ENCODE data around the gene LDLRAP1. TPM values are rescaled to one million over a fixed set of nuclear protein-coding genes. Genes with fewer than 3 reads are reported as not detected.

The LDLRAP1 gene
- polyA plus RNA-seq, 12 donors, result 10.2 to 20.0 (median 13.4) TPM; not detected in 1

DNA sequence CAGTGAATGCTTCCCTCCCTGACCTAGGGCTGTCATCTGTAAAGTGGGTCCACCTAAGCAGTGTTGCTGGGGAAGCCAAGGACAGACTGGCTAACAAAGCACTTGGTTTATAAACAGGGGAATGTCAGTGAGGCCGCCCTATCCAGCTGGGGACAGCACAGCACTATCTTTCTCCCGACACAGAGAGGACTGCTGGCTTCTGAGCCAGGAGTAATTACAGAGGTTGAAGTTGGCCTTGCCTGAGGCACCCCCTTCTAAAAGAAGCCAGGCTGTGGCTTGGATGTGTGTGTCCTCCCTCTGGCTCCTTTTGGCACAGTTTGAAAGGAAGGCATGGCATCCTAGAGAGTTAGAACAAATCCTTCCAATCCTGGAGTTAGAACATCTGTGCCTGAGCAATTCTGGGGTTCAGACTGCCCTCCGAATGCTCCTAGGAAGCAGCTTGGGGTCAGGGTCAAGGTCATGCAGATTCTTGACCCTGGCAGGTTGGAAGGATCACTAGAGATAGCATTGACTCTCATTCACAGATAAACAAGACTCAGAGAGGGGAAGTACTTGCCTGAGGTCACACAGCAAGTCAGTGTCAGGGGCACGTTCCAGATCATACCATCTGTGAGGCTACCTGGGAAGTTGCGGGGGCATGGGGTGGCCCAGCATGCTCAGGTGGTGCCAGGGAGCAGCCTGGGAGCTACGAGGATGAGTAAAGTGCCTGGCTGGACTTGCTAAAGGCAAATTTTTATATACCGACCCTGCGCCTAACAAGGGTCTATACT is 1.3 kb upstream of the LDLRAP1 start:
- DNase-seq, result no peak

DNA sequence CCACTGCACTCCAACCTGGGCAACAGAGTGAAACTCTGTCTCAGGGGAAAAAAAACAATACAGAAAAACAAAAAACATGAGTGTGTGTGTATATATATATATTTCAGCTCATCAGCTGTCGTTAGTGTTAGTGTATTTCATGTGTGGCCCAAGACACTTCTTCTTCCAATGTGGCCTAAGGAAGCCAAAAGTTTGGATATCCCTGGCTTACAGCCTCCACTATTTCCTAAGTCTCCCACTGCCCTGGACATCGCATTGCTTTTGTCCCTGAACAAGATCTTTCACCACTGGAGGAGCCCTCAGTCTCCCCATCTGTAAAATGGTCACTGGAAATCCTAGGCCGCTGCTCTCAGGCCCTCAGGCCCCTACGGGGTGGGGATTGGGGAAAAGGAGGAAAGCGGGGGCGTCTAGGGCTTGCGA is 391 bp upstream of the LDLRAP1 start:
- DNase-seq, result no peak

DNA sequence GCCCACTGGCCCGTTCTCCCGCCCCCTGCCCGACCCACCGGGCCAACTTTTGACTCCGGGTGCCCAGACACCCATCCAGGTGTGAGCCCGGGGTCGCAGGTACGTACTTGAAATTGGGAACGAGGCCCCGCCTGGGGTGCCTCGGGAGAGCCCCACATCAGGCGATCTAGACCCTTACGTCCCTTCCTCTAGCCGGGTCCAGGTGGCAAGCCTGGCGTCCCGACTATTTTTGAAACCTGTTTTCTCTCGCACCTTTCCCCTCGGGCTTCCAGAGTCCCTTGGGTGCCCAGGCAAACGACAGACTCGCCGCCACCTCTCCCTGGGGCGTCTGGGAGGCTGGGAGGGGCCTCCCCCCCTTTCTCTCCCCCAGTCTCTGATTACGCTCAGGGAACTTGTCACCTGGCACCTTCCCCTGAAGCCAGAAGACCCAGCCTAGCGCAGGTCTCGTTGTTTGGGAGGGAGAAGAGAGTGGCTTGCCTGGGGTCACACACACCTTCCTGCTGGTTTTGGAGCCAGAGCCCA is 898 bp downstream of the LDLRAP1 start:
- no peak for DNase-seq

DNA sequence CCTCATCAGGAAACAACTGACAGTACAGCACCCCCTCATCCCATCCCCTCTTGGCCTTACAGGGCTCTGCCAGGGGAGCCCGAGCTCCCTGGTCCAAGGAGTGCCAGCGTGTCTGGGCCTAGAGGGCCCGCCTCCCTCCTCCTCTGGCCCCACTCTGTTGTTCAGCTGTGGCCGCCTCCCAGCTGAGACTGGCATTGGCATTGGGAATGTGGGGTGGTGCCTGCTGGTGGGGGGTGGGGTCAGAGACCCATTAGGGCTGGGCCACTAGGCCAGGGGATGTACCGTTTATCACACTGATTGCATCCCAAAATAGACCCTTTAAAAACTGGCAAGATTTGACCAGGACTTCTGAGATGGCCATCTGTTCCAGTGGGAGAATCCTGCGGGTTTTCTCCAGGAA is 1.4 kb downstream of the LDLRAP1 start:
- DNase-seq, result no peak

DNA sequence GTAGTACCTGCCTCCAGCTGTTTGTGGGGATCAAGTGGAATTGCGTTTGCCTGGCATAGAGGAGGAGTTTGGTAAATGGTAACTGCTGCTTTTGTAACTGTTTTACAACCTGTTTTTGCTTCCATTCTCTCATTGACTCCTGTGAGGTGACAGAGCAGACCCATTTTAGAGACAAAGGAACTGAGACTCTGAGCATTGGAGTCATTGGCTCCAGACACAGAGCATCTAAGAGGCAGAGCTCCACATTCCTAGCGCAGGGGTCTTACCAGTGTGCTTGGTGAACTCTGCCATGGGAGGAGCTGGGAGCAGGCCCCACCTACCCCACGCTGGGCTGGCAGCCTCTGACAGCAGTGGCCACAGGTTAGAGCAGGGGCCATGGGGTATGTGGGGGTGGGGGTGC is 2.4 kb downstream of the LDLRAP1 start:
- DNase-seq, result no peak

DNA sequence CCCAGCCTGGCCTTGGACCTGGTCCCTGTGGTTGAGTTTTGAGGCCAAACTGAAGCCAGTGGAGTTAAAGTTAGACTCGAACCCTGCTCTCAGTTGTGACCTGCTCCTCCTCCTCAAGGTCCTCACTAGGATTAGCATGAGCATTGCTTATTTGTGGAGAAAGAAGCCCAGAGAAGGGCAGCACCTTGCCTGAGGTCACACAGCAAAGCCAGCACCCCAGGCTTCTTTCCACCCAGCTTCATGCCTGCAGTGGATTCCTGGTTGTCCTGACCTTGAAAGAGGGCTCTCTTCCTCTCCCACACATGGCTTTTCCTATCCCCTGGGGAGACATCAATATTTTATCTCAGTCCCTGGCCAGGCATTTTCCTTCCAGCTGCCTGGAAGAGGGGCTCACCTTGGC is 2.8 kb downstream of the LDLRAP1 start:
- DNase-seq, result no peak

DNA sequence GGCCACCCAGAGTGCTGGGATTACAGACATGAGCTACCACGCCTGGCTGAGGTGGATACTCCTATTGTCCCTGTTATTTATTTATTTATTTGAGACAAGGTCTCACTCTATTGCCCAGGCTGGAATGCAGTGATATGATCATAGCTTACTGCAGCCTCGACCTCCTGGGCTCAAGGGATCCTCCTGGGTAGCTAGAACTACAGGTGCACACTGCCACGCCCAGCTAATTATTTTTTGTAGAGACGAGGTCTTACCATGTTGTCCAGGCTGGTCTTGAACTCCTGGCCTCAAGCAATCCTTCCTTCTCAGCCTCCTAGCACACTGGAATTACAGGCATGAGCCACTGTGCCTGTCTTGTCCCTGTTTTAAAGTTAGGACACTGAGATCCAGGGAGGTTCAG is 5.2 kb downstream of the LDLRAP1 start:
- DNase-seq, result no peak

DNA sequence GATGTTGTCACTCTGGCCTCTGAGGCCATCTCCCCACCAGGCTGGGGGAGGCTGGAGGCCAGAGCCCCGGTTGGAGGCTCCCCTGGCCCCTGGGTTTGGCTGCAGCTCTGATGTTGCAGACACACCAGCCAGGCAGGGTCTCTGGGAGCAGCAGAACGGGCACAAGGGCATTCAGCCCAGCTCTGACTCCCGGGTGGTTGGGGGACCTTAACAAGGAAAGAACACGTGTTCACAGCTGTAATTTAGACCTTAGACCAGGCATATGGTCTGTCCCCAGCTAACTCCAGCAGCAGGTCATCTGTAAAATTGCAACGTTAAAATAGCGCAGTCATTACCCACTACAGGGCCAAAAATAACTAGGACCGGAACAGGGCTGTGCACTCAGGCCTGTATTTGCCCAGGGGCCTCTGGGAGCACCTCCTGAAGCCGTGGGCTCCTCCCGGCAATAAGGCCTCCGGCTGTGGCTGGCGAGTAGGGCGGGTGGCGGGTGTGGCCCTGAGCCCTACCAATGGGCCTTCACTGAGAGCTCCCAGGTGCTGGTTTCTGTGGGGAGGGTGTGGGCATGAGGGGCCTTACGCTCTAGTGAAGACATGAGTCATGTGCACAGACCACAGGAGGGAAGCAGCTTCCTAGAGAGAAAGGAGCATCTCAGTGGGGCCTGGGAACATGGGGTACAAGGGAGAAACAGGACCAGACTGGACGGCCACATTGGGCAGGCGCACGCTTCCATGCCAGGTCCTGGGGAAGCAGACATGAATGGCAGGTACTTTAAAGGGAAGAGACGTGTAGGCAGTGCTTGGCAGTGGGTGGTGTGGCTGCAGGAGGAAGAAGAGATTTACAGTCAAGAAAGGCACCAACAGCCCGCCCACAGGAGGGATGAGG is 6.1 kb downstream of the LDLRAP1 start:
- no peak for DNase-seq

DNA sequence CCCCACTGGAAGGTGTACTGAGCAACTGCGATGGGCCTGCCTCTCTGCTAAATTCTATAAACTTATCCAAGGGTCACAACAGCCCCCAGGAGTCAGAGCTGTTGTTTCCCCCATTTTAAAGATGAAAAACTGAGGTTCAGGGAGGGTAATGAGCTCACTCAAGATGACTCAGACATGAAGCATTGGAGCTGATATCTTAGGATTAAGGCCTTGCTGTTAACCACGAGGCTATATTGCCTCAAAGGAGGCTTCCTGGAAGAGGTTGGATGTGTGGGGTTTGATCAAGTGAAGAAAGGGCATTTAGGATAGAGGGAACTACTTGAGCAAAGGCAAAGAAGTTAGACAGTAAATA is 6.7 kb downstream of the LDLRAP1 start:
- no peak for DNase-seq

DNA sequence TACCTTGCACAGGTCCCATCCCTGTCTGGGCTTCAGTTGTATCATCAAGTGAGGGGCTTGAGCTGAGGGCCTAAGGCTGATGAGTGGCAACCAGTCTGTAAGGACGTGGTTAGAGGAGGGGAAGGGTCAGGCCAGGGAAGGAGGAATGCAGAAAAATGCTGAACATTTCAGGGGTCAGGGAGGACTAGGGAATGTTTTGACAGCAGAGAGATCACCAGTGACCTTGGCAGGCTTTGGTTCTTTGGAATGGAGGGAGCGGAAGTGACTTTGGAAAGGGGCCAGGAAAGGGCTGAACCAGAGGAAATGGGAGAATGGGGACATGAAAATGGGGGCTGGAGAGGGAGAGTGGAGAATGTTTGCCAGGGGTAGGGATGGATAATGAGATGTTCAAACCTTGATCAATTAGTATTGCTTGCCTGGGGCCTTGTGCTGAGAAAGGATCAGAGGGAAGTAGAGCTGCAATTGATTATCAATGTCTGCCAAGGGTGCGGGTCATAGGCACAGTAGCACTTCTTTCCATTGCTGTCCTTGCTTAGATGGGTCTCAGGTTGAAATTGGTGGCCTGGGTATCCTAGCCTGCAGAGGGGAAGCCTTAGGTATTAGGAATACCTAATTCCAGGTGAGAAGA is 7.4 kb downstream of the LDLRAP1 start:
- DNase-seq, result no peak

DNA sequence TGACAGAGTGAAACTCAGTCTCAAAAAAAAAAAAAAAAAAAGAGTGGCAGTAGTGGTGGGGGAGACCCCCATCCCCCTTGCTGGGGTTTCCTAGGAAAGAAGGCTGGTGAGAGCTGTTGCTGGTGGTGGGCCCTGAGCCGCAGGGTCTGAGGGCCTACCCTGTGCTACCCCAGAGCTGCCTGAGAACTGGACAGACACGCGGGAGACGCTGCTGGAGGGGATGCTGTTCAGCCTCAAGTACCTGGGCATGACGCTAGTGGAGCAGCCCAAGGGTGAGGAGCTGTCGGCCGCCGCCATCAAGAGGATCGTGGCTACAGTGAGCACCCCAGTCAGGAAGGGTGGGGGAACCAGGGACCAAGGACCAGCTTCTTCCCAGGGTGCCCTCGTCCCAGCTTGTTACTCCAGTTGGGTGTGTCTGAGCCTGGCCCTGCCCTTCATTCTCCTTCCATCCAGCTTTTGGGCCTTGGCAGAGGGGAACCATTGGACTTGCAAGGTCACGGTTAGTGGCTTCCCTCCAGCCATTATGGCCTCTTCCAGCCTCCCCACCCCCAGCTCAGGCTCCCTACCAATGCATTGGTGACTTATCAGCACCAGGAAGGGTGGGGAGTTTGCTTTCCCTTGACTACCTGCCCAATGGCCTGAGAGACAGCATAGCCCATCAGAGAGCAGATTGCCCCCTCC is 10.5 kb downstream of the LDLRAP1 start:
- no peak for DNase-seq

DNA sequence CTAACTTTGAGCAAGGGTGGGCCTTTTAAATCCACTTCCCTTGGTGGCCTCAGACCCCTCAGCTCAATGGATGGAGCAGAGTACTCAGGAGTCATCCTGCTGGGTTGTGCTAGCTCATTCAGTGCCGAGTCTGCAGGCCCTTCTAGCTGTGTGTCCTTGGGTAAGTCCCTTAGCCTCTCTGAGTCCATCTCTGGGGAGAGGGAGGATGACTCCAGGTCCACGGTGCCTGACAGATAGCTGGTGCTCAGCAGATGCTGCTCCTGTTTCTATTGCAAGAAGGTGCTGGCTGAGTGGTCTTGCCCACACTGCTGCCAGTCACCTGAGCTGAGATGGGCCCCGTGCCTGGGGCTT is 11.0 kb downstream of the LDLRAP1 start:
- no peak for DNase-seq

DNA sequence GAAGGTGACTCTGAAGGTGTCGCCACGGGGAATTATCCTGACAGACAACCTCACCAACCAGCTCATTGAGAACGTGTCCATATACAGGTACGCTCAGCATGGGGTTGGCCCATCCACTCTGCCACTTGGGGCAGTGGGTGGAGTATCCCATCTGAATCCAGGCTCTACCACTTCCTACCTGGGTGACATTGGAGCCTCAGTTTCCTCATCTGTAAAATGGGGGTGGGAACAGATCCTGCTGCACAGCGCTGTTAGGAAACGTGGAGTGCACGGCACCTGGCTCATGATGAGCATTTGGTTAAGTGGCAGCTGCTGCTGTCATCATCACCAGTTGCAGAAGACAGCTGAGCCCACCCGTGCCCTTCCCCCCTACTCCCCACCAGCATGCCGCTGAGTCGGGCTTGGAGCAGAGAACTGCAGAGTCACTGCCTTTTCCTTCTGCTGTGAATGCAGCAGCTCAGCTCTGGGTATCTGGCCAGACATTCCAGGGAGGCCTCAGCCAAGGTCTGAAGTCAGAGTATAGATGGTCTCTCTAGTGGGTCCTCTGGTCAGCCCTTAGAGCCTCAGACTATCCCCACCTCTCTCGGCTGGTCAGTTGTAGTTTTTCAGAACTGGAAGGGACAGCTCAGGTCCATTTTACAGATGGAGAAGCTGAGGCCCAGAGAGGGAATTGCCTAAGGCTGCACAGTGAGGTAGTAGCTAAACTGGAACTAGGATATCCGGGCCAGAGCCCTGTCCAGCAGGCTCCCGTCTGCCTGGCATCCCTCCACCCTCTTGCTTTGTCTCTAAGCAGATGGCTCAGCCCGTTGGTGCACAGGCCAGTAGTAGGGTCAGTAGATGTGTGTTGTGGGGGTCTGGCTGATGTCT is 11.7 kb downstream of the LDLRAP1 start:
- DNase-seq, result no peak

DNA sequence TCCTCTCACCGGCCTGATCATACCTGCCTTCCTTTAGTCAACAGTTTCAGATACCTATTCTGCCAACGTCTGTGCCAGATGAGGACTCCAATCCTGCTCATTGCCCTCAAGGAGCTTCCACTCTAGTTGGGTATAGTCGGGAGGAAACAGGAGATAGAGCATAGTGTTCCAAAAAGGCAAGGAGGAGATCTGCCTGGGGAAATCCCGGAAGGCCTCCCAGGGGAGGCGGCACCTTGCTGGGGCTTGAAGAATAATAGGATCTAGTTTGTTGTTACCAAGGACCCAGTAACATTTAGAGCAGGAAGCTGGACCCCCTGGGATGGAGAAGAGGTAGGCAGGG is 12.3 kb downstream of the LDLRAP1 start:
- DNase-seq, result no peak

DNA sequence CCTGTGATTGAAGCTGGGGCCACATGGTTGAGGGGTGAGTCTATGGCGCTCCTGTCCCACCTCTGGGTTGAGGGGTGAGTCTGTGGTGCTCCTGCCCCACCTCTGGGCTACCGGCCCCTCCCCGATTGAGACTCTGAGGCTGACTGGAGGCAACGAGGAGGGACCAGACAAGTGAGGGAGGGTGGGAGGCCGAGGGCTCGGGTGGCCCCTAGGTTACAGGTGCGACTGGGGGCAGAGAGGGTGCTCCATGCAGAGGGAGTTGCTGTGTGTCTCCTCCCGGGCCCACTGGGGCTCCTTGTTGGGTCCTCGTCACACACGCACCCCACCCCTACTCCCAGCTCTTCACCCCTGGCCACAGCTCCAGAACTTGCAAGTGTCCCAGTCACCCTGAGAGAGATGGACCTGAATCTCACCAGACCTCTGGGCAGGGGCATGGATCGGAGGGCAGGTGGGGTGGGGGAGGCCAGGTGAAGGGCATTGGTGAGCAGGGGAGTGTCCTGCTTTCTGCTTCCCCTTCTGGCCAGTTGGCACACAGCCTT is 12.8 kb downstream of the LDLRAP1 start:
- no peak for DNase-seq

DNA sequence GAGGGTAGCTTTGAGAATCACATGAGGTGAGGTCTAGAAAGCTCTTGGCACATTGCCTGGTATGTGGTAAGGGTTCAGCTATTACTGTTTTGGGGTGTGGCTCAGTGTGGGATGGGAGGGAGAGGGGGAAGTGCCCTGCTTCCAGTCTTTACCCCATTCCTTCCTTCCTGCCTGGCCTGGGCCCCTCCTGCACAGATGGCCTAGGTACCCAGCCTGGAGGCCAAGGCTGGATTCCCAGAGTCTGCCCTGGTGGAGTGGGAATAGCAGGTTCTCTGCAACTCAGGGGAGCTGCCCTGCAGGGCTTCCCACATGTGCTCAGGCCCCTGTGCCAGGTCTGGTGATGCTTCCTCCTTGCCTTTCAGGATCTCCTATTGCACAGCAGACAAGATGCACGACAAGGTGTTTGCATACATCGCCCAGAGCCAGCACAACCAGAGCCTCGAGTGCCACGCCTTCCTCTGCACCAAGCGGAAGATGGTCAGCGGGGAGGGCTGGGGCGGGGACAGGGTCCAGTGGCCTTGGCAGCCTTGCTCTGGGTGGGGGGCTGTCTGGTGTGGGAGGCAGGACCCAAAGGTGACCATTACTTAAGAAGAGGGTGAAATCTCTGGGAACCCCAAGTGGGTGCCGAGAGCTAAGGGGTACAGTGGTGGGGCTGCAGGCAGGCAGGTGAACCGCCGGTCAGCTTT is 13.5 kb downstream of the LDLRAP1 start:
- no peak for DNase-seq

DNA sequence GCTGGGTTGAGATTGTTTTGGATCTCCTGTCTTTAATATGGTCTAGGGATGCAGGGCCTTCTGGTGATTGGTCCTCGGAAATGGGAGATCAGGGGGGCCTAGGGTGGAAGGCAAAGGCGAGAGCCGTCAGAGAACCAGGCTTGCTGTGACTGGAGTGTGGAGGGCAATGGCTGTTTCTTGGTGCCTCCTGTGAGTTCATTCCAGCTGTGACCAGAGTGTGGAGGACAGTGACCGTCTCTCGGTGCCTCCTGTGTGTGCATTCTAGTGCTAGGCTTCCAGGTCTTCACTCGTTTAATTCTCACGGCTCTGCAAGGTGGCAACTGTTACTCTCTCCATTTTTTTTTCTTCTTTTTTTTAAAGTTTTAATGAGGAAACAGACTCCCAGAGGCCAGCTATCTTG is 14.1 kb downstream of the LDLRAP1 start:
- no peak for DNase-seq

DNA sequence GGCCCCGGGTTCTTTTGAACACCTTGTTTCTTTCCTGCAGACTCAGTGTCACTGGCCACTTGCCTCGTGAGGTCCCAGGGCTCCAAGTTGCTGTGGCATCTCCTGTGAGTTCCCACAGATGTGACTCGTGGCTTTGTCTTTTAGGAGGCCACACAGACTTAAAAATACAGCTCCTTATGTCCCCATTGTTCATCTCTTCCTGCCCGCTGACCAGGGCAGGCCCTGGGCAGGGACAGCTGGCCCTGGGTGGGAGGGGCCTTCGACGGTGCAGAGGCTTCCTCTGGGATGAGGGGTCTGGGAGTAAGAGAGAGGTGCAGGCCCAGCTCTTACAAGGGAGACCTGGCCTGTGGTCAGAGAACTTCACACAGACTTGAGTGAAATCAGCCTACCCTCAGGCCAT is 15.6 kb downstream of the LDLRAP1 start:
- DNase-seq, result no peak

DNA sequence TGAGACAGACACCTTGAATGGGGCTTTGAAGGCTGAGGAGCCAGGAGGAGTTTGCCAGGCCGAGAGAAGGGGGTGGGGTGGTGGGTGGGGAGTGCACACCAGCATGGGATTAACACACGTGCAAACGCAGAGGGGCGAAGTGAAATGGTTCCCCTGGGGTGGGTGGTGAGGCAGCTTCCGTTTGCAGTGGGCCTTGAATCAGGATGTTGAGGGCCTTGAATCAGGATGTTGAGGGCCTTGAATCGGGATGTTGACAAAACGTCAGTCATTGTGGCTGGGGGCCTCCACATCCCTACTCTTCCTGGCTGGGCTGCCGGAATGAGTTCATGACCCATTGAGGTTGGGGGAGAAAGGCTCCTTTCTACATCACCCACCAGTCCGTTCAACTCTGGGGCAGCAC is 16.6 kb downstream of the LDLRAP1 start:
- no peak for DNase-seq

DNA sequence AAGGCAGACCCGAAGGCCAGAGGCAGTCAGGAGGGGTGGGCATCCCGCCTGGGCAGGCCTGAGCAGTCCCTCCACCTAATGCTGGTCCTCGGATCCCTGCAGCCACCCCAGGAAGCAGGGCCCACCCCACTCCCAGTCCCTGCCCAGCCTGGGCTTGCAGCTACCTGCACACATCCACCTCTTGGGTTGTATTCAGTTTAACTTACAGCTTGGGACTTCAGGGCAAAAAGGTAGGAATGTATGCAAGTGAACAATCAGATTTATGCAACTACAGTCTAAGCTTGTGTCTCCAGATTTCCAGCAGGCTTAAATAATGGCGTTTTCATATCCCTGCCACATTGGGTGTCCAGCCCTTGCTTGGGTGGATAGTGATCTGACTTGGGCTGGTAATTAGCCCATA is 17.4 kb downstream of the LDLRAP1 start:
- no peak for DNase-seq
